ENCODE data around the gene LRRC7. TPM values are rescaled to one million over a fixed set of nuclear protein-coding genes. Genes with fewer than 3 reads are reported as not detected.

Gene LRRC7
- total RNA-seq, 1 donor from 2014 or later, result not detected

- TF ChIP-seq CTCF (conservative IDR thresholded peaks at IDR 0.05; ENCODE audit: low read depth, low read length), result no peak
- H3K4me3 ChIP-seq (ENCODE audit: low read depth, low read length), result no peak overlapping the region
- no peak for DNase-seq (ENCODE audit: low read depth)
Observed at GRCh38 chr1:70033266-70033873, 465.6 kb downstream of the LRRC7 start.

GRCh38 chr1:70033936-70034335, 466.2 kb downstream of the LRRC7 start:
- no peak for TF ChIP-seq CTCF (conservative IDR thresholded peaks at IDR 0.05; ENCODE audit: low read depth, low read length)
- H3K4me3 ChIP-seq (ENCODE audit: low read depth, low read length), result no peak overlapping the region
- no peak for DNase-seq (ENCODE audit: low read depth)

- no peak for DNase-seq (ENCODE audit: low read depth)
- peak; percentile 65 for TF ChIP-seq CTCF (conservative IDR thresholded peaks at IDR 0.05; ENCODE audit: low read depth, low read length)
- no peak overlapping the region for H3K4me3 ChIP-seq (ENCODE audit: low read depth, low read length)
Observed at GRCh38 chr1:70034403-70034802, 466.7 kb downstream of the LRRC7 start.

- no peak overlapping the region for H3K4me3 ChIP-seq (ENCODE audit: low read depth, low read length)
- no peak for DNase-seq (ENCODE audit: low read depth)
- no peak for TF ChIP-seq CTCF (conservative IDR thresholded peaks at IDR 0.05; ENCODE audit: low read depth, low read length)
Observed at GRCh38 chr1:70038025-70038424, 470.3 kb downstream of the LRRC7 start.

- TF ChIP-seq CTCF (conservative IDR thresholded peaks at IDR 0.05; ENCODE audit: low read depth, low read length), result no peak
- DNase-seq (ENCODE audit: low read depth), result no peak
- no peak overlapping the region for H3K4me3 ChIP-seq (ENCODE audit: low read depth, low read length)
Observed at GRCh38 chr1:70039485-70039884, 471.8 kb downstream of the LRRC7 start.

GRCh38 chr1:70041317-70042045, 473.8 kb downstream of the LRRC7 start:
- DNase-seq (ENCODE audit: low read depth), result no peak
- H3K4me3 ChIP-seq (ENCODE audit: low read depth, low read length), result no peak overlapping the region

More at GRCh38 chr1:70041317-70042045, 473.8 kb downstream of the LRRC7 start:
- TF ChIP-seq CTCF (conservative IDR thresholded peaks at IDR 0.05; ENCODE audit: low read depth, low read length), result no peak
